HepG2 (cell line): ENCODE results near the gene SUPT6H. TPM values are rescaled to one million over a fixed set of nuclear protein-coding genes. Genes with fewer than 3 reads are reported as not detected.

ENCODE experiments used
- ESRRA ChIP-seq: sonication (generic); formaldehyde crosslinking; IDR thresholded peaks from 2 replicates; pipeline ENCODE4 v1.5.1; 2020; ENCODE audit warnings: mild to moderate bottlenecking, low read depth, missing genetic modification reagents
- GATAD1 ChIP-seq: IDR thresholded peaks from 2 replicates; pipeline ENCODE4 v1.6.1; 2016; ENCODE audit warnings: missing genetic modification reagents, missing compliant biosample characterization
- GTF3A ChIP-seq: sonication (generic); formaldehyde crosslinking; conservative IDR thresholded peaks from 2 replicates; pipeline ENCODE4 v1.4.0; 2020; ENCODE audit warnings: mild to moderate bottlenecking, missing genetic modification reagents
- PPARG ChIP-seq: conservative IDR thresholded peaks from 2 replicates; pipeline ENCODE4 v1.6.1; 2016; ENCODE audit warnings: missing biosample characterization, missing genetic modification reagents
- PRMT3 ChIP-seq: sonication (generic); formaldehyde crosslinking; IDR thresholded peaks from 2 replicates; pipeline ENCODE4 v1.8.1; 2022; ENCODE audit warnings: low read depth, mild to moderate bottlenecking, moderate library complexity, missing genetic modification reagents, borderline replicate concordance
- REPIN1 ChIP-seq: sonication (generic); formaldehyde crosslinking; IDR thresholded peaks from 2 replicates; pipeline ENCODE4 v1.8.0; 2022; ENCODE audit warnings: missing genetic modification reagents, low read depth, mild to moderate bottlenecking, borderline replicate concordance
- SNAI1 ChIP-seq: sonication (generic); formaldehyde crosslinking; IDR thresholded peaks from 2 replicates; pipeline ENCODE4 v1.5.0; 2020; ENCODE audit warnings: mild to moderate bottlenecking, missing genetic modification reagents, borderline replicate concordance
- YEATS2 ChIP-seq: sonication (generic); formaldehyde crosslinking; IDR thresholded peaks from 2 replicates; pipeline ENCODE4 v1.4.0; 2020; ENCODE audit warnings: missing genetic modification reagents, borderline replicate concordance
- ZFP1 ChIP-seq: IDR thresholded peaks from 2 replicates; pipeline ENCODE4 v1.6.1; 2016
- ZFP36L1 ChIP-seq: sonication (generic); formaldehyde crosslinking; IDR thresholded peaks from 2 replicates; pipeline ENCODE4 v1.8.0; 2022; ENCODE audit warnings: mild to moderate bottlenecking, missing genetic modification reagents, moderate library complexity
- ZNF101 ChIP-seq: sonication (generic); formaldehyde crosslinking; IDR thresholded peaks from 2 replicates; pipeline ENCODE4 v1.4.0; 2020; ENCODE audit warnings: mild to moderate bottlenecking, low read depth, missing genetic modification reagents, borderline replicate concordance
- ZNF569 ChIP-seq: sonication (generic); formaldehyde crosslinking; IDR thresholded peaks from 2 replicates; pipeline ENCODE4 v1.5.0; 2020; ENCODE audit warnings: mild to moderate bottlenecking, missing genetic modification reagents, moderate library complexity, borderline replicate concordance
- polyA plus RNA-seq, 8 experiments: library from polyadenylated mRNA; depleted of rRNA in 3 of 8; stranded (reverse) in 7 of 8; unstranded in 1 of 8; fragments of >200 nt; fragmentation: Illumina TruSeq in 4 of 8; extraction: Trizol in 4 of 8; gene quantifications; 2 replicates each; pipeline versions ENCODE4 v1.2.1 to v1.2.3, GENCODE V29; 2011 to 2016; ENCODE audit warnings: low read depth in 4 of 8, missing spikeins in 1 of 8, mixed read lengths in 1 of 8; ENCODE audit not compliant: insufficient read depth in 1 of 8
- total RNA-seq, 5 experiments: library from RNA; depleted of rRNA; stranded (reverse); fragments of >200 nt; fragmentation: Illumina TruSeq; extraction: Trizol; gene quantifications; 2 replicates each; pipeline ENCODE4 v1.2.3, GENCODE V29; 2016; ENCODE audit warnings: low read depth in 1 of 5
- TF ChIP-seq, protein P1 (sequence below): sonication (generic); formaldehyde crosslinking; IDR thresholded peaks from 2 replicates; pipeline ENCODE4 v1.4.0; 2020; ENCODE audit warnings: missing genetic modification reagents
- TF ChIP-seq, protein P2 (sequence below): sonication (generic); formaldehyde crosslinking; IDR thresholded peaks from 2 replicates; pipeline ENCODE4 v1.4.0; 2020; ENCODE audit warnings: missing genetic modification reagents
- TF ChIP-seq, protein P3 (sequence below): sonication (generic); formaldehyde crosslinking; IDR thresholded peaks from 2 replicates; pipeline ENCODE4 v1.4.0; 2020; ENCODE audit warnings: mild to moderate bottlenecking, missing genetic modification reagents
- TF ChIP-seq, protein P4 (sequence below): sonication (generic); formaldehyde crosslinking; IDR thresholded peaks from 2 replicates; pipeline ENCODE4 v1.8.0; 2022; ENCODE audit warnings: missing genetic modification reagents, mild to moderate bottlenecking, moderate library complexity, borderline replicate concordance

The SUPT6H gene
- total and polyA plus RNA-seq, 2 of the 13 experiments (the other 11 are each of a cell fraction or from before 2014, with no cell fraction given): 32.7 to 39.9 TPM

DNA sequence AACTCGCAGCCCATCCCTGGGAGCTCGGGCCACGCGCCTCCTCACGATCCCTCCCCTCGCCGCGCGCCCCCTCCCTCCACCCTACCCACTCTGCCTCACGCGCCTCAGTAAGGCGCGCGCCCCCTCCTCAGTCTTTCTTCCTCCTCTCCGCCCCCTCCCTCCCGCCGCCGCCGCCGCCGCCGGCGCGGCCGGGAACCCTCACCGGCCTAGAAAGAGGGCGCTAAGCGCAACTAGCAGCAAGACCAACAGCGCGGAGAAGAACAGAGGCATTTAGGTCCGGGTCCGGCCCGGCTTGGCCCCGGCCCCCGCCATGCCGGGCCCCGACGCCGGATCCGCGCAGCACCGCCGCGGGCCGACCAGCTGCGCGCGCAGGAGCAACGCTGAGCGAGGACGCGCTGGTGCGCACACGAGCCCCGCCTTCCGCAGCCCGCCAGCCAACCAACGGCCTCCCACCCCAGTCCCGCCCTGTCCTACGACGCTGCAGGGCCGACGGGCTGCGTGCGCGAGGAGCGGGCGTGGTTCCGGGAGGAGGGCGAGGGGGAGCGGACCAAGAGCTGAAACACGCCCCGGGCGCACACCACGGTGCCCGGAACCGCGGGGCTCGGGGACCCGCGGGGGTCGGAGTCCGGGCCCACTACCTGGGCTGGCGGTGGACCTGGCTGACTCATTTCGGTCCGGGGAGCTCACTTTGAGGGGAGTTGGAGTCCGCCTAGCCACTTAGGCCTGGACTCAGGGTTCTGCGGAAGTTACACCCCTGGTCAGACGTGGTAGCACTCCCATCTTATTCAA, 17.0 kb upstream of the SUPT6H start, which contains the start of gene BLTP2 (continued):
- TF ChIP-seq, protein P1, sequence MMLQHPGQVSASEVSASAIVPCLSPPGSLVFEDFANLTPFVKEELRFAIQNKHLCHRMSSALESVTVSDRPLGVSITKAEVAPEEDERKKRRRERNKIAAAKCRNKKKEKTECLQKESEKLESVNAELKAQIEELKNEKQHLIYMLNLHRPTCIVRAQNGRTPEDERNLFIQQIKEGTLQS (CRISPR knock-in tag): no peak
- TF ChIP-seq ZNF101 (CRISPR knock-in tag) (no peak), GTF3A (CRISPR knock-in tag) (no peak), ZNF569 (CRISPR knock-in tag) (no peak), SNAI1 (CRISPR knock-in tag) (no peak), ZFP36L1 (peak; percentile 73), ESRRA (CRISPR knock-in tag) (no peak), GATAD1 (peak; percentile 88), REPIN1 (CRISPR knock-in tag) (peak; percentile 68; the same call in 1 of the 2 replicates), ZFP1 (CRISPR knock-in tag) (no peak), PPARG (CRISPR knock-in tag) (no peak), YEATS2 (CRISPR knock-in tag) (peak; percentile 70), PRMT3 (no peak)
- TF ChIP-seq, protein P2, sequence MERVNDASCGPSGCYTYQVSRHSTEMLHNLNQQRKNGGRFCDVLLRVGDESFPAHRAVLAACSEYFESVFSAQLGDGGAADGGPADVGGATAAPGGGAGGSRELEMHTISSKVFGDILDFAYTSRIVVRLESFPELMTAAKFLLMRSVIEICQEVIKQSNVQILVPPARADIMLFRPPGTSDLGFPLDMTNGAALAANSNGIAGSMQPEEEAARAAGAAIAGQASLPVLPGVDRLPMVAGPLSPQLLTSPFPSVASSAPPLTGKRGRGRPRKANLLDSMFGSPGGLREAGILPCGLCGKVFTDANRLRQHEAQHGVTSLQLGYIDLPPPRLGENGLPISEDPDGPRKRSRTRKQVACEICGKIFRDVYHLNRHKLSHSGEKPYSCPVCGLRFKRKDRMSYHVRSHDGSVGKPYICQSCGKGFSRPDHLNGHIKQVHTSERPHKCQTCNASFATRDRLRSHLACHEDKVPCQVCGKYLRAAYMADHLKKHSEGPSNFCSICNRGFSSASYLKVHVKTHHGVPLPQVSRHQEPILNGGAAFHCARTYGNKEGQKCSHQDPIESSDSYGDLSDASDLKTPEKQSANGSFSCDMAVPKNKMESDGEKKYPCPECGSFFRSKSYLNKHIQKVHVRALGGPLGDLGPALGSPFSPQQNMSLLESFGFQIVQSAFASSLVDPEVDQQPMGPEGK: peak; percentile 55
- TF ChIP-seq, protein P3, sequence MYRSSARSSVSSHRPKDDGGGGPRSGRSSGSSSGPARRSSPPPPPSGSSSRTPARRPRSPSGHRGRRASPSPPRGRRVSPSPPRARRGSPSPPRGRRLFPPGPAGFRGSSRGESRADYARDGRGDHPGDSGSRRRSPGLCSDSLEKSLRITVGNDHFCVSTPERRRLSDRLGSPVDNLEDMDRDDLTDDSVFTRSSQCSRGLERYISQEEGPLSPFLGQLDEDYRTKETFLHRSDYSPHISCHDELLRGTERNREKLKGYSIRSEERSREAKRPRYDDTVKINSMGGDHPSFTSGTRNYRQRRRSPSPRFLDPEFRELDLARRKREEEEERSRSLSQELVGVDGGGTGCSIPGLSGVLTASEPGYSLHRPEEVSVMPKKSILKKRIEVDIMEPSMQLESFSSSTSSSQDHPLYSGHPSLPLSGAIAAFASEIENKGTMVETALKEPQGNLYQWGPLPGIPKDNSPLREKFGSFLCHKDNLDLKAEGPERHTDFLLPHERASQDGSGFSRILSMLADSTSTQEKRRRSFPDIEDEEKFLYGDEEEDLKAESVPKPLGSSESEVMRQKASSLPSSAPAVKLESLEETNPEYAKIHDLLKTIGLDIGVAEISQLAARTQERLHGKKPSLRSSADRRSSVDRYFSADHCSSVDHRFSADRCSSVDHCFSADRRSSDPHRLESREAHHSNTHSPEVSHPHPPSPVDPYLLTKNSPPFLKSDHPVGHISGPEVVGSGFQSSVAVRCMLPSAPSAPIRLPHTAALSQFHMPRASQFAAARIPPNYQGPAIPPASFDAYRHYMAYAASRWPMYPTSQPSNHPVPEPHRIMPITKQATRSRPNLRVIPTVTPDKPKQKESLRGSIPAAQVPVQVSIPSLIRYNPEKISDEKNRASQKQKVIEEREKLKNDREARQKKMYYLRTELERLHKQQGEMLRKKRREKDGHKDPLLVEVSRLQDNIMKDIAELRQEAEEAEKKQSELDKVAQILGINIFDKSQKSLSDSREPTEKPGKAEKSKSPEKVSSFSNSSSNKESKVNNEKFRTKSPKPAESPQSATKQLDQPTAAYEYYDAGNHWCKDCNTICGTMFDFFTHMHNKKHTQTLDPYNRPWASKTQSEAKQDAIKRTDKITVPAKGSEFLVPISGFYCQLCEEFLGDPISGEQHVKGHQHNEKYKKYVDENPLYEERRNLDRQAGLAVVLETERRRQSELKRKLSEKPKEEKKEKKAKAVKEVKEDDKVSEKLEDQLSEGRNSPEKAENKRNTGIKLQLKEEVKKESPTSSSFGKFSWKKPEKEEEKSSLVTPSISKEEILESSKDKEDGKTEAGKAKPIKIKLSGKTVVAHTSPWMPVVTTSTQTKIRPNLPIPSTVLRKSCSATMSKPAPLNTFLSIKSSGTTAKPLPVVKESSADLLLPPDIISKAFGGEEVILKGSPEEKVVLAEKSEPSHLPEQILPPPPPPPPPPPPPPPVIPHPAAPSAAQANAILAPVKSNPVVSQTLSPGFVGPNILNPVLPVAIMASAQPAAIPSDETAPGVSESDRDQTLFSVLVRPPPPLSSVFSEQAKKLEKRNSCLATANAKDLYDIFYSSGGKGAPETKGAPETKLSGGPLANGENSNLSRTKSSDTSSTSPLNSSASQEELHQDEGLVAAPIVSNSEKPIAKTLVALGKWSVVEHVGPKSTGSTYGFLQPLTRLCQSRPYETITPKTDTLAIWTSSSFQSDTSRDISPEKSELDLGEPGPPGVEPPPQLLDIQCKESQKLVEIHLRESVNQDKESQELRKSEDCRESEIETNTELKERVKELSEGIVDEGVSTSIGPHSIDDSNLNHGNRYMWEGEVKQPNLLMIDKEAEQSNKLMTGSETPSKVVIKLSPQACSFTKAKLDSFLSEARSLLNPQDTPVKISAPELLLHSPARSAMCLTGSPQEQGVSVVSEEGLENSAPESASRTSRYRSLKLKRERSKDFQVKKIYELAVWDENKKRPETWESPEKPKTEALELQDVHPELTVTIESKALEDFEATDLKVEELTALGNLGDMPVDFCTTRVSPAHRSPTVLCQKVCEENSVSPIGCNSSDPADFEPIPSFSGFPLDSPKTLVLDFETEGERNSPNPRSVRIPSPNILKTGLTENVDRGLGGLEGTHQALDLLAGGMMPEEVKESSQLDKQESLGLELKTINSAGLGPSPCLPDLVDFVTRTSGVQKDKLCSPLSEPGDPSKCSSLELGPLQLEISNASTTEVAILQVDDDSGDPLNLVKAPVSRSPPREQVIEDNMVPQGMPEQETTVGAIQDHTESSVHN (CRISPR knock-in tag): 0 out of 2 replicates have a peak, but pooled peaks have one; percentile 49
- TF ChIP-seq, protein P4, sequence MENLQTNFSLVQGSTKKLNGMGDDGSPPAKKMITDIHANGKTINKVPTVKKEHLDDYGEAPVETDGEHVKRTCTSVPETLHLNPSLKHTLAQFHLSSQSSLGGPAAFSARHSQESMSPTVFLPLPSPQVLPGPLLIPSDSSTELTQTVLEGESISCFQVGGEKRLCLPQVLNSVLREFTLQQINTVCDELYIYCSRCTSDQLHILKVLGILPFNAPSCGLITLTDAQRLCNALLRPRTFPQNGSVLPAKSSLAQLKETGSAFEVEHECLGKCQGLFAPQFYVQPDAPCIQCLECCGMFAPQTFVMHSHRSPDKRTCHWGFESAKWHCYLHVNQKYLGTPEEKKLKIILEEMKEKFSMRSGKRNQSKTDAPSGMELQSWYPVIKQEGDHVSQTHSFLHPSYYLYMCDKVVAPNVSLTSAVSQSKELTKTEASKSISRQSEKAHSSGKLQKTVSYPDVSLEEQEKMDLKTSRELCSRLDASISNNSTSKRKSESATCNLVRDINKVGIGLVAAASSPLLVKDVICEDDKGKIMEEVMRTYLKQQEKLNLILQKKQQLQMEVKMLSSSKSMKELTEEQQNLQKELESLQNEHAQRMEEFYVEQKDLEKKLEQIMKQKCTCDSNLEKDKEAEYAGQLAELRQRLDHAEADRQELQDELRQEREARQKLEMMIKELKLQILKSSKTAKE (CRISPR knock-in tag): no peak
